IgD-negative memory B cell (primary cell): ENCODE data around the gene PAGE1. TPM values are rescaled to one million over a fixed set of nuclear protein-coding genes. Genes with fewer than 3 reads are reported as not detected.
"Not testable (repeated sequence)": the region's sequence is repeated elsewhere in the genome, so short reads cannot be mapped to it uniquely, and the experiment has no call there.

ENCODE experiments used
- H3K27ac Mint-ChIP-seq, 3 donors: one replicate each; pipeline ENCODE4 v1.8.0; 2020 to 2022; ENCODE audit warnings: mild to moderate bottlenecking in 3 of 3, mixed read lengths in 3 of 3, moderate library complexity in 1 of 3
- H3K27me3 Mint-ChIP-seq: one replicate; pipeline ENCODE4 v1.8.0; 2021; ENCODE audit warnings: mixed read lengths
- H3K36me3 Mint-ChIP-seq: one replicate; pipeline ENCODE4 v1.8.0; 2020; ENCODE audit warnings: mild to moderate bottlenecking, mixed read lengths
- H3K4me1 Mint-ChIP-seq, 3 donors: one replicate each; pipeline ENCODE4 v1.8.0; 2020 to 2022; ENCODE audit warnings: mixed read lengths in 3 of 3, mild to moderate bottlenecking in 1 of 3
- H3K4me3 Mint-ChIP-seq, 4 donors: one replicate each; pipeline ENCODE4 v1.8.0; 2020 to 2022; ENCODE audit warnings: mild to moderate bottlenecking in 4 of 4, mixed read lengths in 4 of 4, moderate library complexity in 3 of 4
- H3K9me3 Mint-ChIP-seq, 3 donors: one replicate each; pipeline ENCODE4 v1.8.0; 2020 to 2021; ENCODE audit warnings: mixed read lengths in 3 of 3, mild to moderate bottlenecking in 1 of 3
- polyA plus RNA-seq: library from polyadenylated mRNA; unstranded; fragments of 300-500 nt; fragmentation: Illumina TruSeq; gene quantifications from one replicate; pipeline ENCODE4 v1.2.3, GENCODE V29; 2021

The PAGE1 gene
- not detected for polyA plus RNA-seq

DNA sequence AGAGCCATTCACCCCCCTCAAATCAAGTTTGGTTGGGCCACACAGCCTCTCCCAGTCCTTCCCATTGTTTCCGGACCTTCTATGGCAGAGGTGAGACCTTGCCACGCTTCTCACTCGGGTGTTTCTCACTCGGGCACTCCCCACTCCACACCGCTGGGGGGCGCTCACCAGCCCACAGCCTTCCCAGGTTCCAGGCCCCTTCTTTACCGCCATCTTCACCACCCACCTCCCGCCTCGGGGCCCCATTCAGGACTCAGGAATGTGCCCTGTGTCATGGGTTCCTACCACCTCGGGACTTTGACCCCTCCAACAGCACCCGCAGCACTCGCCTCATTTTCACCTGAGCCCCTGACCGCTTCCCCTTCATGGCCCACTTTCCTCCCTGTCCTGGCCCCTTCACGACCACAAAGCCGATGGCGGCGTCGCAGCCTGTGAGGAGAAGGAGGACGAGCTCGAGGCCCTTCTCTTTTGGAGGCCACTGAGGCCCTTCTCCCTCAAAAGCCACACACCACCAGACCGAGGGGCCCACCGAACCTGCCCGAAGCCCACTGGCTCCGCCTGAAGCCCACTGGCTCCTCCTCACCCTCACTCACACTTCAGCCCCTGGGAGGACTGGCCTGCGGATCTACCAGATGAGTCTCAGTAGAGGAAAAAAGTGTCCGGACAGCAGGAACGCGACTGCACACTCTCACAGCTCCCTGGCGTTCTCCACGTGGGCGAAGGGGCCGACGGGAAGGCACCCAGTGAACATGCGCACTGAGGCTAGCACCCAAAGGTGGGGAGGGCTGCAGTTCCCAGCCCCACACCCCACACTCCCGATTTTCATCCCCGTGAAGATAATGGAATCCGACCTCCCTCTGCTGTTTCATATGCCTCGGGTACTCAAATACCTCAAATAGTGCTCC, at the start of gene PAGE1:
PAGE1 (minus strand) TSS at position 709 of the 905 bp plus-strand sequence. CDS start 1,214 bp downstream, outside the sequence.
- no peaks in the 10 kb centered on the region for H3K36me3 Mint-ChIP-seq
- no peak within 1 kb of the TSS for H3K4me3 Mint-ChIP-seq
- peak within 1 kb of the TSS in 1 of 3 donors; percentile 78 for H3K27ac Mint-ChIP-seq
- peaks cover 0 to 3% (median 3%) of the 10 kb centered on the region in 3 donors for H3K9me3 Mint-ChIP-seq
- H3K27me3 Mint-ChIP-seq, result peaks cover 11% of the 10 kb centered on the region
- H3K4me1 Mint-ChIP-seq, result no peaks in the 10 kb centered on the region

GRCh38 chrX:49741501-49741900, 45.7 kb upstream of the PAGE1 start:
- H3K9me3 Mint-ChIP-seq, H3K4me1 Mint-ChIP-seq, H3K27ac Mint-ChIP-seq, H3K36me3 Mint-ChIP-seq, H3K4me3 Mint-ChIP-seq: not testable (repeated sequence)
- H3K27me3 Mint-ChIP-seq, result peaks cover 22% of the 10 kb centered on the region

DNA sequence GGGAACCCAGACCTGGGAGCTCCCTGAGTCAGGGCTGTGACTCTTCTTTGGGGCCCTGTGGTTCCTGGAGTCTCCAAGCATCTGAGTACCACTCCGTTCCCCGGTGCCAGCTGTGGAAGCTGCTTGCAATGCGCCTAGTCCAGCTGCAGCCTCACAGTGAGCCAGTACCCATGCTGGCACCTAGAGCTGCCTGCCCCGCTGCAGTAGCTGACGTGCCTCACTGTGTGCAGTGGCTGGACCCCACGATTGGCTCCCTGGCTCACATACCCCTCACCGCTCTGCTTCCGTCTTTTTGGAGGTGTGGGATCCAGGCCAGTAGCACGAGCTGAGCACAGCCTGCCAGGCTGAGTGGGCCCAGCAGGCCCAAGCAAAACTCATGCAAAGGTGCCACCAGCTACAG, 32.1 kb upstream of the PAGE1 start:
- no peak overlapping the region for H3K4me3 Mint-ChIP-seq
- peaks cover 0 to 2% (median 0%) of the 10 kb centered on the region in 3 donors for H3K9me3 Mint-ChIP-seq
- no peaks in the 10 kb centered on the region for H3K36me3 Mint-ChIP-seq
- H3K4me1 Mint-ChIP-seq, result no peaks in the 10 kb centered on the region
- H3K27me3 Mint-ChIP-seq, result no peaks in the 10 kb centered on the region
- no peak overlapping the region for H3K27ac Mint-ChIP-seq

- Mint-ChIP-seq H3K36me3 (no peaks in the 10 kb centered on the region), H3K4me3 (no peak overlapping the region), H3K4me1 (no peaks in the 10 kb centered on the region), H3K27ac (no peak overlapping the region), H3K27me3 (no peaks in the 10 kb centered on the region), H3K9me3 (peaks cover 0 to 2% (median 0%) of the 10 kb centered on the region in 3 donors)
Measured at GRCh38 chrX:49726966-49727365, 31.2 kb upstream of the PAGE1 start.

- no peaks in the 10 kb centered on the region for H3K27me3 Mint-ChIP-seq
- no peak overlapping the region for H3K4me3 Mint-ChIP-seq
- H3K27ac Mint-ChIP-seq, result no peak overlapping the region
- no peaks in the 10 kb centered on the region for H3K36me3 Mint-ChIP-seq
- H3K9me3 Mint-ChIP-seq, result peaks cover 0 to 2% (median 0%) of the 10 kb centered on the region in 3 donors
- no peaks in the 10 kb centered on the region for H3K4me1 Mint-ChIP-seq
Measured at GRCh38 chrX:49725923-49726904, 30.4 kb upstream of the PAGE1 start.

GRCh38 chrX:49725401-49725800, 29.6 kb upstream of the PAGE1 start:
- Mint-ChIP-seq H3K4me3 (no peak overlapping the region), H3K9me3 (peaks cover 0 to 2% (median 0%) of the 10 kb centered on the region in 3 donors), H3K27me3 (no peaks in the 10 kb centered on the region), H3K27ac (no peak overlapping the region), H3K36me3 (no peaks in the 10 kb centered on the region), H3K4me1 (no peaks in the 10 kb centered on the region)

DNA sequence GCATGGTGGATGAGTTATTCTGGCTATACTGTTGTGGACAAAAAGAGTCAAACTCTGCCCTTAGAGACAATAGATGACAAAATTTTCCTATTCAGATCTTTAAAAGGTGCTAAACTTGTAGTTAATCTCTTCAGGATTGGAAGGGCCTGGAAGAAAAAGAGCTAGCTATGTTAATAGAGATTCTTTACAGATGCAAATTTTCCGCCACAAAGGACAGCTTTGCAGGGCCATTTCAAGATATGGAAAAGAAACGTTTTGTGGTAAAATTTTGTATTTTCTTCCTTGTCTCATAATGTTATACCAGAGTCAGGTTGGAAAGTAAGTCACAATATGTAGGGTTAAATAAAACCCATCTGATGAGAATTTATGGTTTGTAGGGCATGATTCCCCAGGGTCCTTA, 24.3 kb upstream of the PAGE1 start:
- not testable (repeated sequence) for H3K27ac Mint-ChIP-seq, H3K4me3 Mint-ChIP-seq, H3K9me3 Mint-ChIP-seq, H3K36me3 Mint-ChIP-seq, H3K27me3 Mint-ChIP-seq, H3K4me1 Mint-ChIP-seq

- Mint-ChIP-seq H3K27me3 (peaks cover 6% of the 10 kb centered on the region), H3K27ac (no peak overlapping the region), H3K36me3 (no peaks in the 10 kb centered on the region)
Measured at GRCh38 chrX:49712577-49712976, 16.8 kb upstream of the PAGE1 start.

DNA sequence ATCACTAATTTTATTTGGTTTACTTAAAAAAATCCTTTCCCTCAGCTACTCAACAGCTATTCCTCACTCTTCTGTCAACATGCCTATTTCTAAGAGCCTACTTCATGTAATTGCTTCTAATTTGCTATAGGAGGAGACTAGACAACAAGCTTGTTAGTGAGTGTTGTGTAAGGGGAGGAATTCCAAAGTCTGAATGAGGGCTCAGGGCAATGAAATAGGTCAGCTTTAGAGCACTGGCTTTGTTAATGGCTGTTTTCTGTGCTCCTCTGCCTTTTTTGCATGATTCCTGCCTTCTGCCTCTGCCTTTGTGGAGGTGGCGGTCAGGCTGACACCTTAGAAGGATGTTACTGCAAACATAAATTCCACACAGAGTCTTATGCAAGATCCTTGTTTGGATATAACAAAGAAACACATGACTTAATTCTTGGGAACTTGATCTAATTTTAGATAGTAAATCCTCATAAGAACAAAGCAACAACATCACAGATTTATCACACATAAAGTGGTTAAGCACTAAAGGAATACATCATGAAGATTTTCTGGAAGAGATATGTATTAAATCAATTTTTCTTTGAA, 15.0 kb upstream of the PAGE1 start:
- Mint-ChIP-seq H3K27ac (no peak overlapping the region), H3K36me3 (no peaks in the 10 kb centered on the region)

More at GRCh38 chrX:49712577-49712976, 16.8 kb upstream of the PAGE1 start:
- no peaks in the 10 kb centered on the region for H3K4me1 Mint-ChIP-seq
- no peak overlapping the region for H3K4me3 Mint-ChIP-seq
- H3K9me3 Mint-ChIP-seq, result peaks cover 0 to 2% (median 0%) of the 10 kb centered on the region in 3 donors

DNA sequence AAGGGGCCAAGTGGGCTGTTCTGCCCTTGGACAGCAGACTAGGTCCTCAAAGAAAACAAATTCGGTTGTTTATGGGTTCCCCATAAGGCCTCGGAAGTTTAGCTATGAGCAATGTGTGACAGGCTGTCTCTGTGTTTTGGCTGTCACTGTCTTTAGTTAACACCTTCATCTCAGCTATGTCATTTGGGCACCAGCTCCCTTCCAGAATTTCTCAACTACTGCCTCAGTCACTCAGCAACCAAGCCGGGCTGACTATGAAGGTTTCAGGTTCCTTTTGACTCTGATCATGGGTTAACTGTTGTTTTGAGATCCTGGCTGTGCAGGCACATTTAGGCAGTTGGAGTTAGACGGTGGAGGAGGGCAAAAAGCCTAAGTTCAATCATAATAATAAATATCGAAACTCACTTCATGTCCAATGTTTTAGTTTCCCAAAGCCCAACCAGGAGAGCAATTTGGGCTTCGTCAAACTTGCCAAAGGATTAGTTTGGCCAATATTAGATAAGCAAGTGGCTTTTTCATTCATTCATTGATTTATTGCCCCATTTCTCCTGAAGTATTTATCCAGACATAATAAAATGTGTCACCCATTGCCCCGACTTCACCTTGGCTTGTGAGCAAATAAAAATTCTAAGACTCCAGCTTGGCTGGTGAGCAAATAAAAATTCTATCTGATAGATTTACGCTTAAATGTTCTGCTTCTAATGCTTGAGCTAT, 9.1 kb upstream of the PAGE1 start:
- H3K9me3 Mint-ChIP-seq, result peaks cover 0 to 2% (median 0%) of the 10 kb centered on the region in 3 donors

More for the DNA sequence above, 15.0 kb upstream of the PAGE1 start:
- Mint-ChIP-seq H3K27me3 (peaks cover 2% of the 10 kb centered on the region), H3K4me3 (no peak overlapping the region), H3K4me1 (no peaks in the 10 kb centered on the region), H3K9me3 (peaks cover 0 to 2% (median 0%) of the 10 kb centered on the region in 3 donors)

GRCh38 chrX:49701933-49702332, 6.1 kb upstream of the PAGE1 start:
- peaks cover 6% of the 10 kb centered on the region for H3K27me3 Mint-ChIP-seq
- H3K4me3 Mint-ChIP-seq, result no peak overlapping the region
- no peaks in the 10 kb centered on the region for H3K36me3 Mint-ChIP-seq
- no peak overlapping the region for H3K27ac Mint-ChIP-seq
- H3K4me1 Mint-ChIP-seq, result no peaks in the 10 kb centered on the region
- no peaks in the 10 kb centered on the region for H3K9me3 Mint-ChIP-seq

More for the DNA sequence above, 9.1 kb upstream of the PAGE1 start:
- H3K4me3 Mint-ChIP-seq, result no peak overlapping the region
- H3K27me3 Mint-ChIP-seq, result peaks cover 7% of the 10 kb centered on the region
- H3K36me3 Mint-ChIP-seq, result no peaks in the 10 kb centered on the region
- H3K27ac Mint-ChIP-seq, result no peak overlapping the region
- H3K4me1 Mint-ChIP-seq, result no peaks in the 10 kb centered on the region

DNA sequence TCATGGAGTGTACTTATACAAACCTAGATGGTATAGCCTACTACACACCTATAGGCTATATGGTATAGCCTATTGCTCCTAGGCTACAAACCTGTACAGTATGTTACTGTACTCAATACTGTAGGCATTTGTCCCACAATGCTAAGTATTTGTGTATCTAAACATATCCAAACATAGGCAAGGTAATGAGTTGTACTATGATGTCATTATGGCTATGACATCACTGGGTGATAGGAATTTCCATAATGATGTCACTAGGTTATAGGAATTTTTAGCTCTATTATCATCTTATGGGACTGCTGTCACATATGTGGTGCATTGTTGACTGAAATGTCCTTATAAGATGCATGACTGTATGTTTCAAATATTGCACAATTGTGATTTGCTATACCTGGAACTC, 5.5 kb upstream of the PAGE1 start:
- peaks cover 7% of the 10 kb centered on the region for H3K27me3 Mint-ChIP-seq
- H3K27ac Mint-ChIP-seq, result no peak overlapping the region

GRCh38 chrX:49675075-49675719, 20.6 kb downstream of the PAGE1 start:
- Mint-ChIP-seq H3K27me3 (peaks cover 8% of the 10 kb centered on the region), H3K36me3 (no peaks in the 10 kb centered on the region), H3K27ac (no peak overlapping the region), H3K9me3 (peaks cover 2 to 3% (median 3%) of the 10 kb centered on the region in 3 donors), H3K4me3 (no peak overlapping the region), H3K4me1 (no peaks in the 10 kb centered on the region)

More for the DNA sequence above, 5.5 kb upstream of the PAGE1 start:
- no peak overlapping the region for H3K4me3 Mint-ChIP-seq
- no peaks in the 10 kb centered on the region for H3K9me3 Mint-ChIP-seq
- H3K36me3 Mint-ChIP-seq, result no peaks in the 10 kb centered on the region
- no peaks in the 10 kb centered on the region for H3K4me1 Mint-ChIP-seq

- H3K9me3 Mint-ChIP-seq, result peaks cover 2 to 3% (median 3%) of the 10 kb centered on the region in 3 donors
- no peaks in the 10 kb centered on the region for H3K4me1 Mint-ChIP-seq
- H3K27me3 Mint-ChIP-seq, result peaks cover 8% of the 10 kb centered on the region
- no peak overlapping the region for H3K4me3 Mint-ChIP-seq
- H3K27ac Mint-ChIP-seq, result no peak overlapping the region
- no peaks in the 10 kb centered on the region for H3K36me3 Mint-ChIP-seq
Measured at GRCh38 chrX:49673394-49673793, 22.4 kb downstream of the PAGE1 start.
